ENCODE data around the gene AMN1.

Gene AMN1

GRCh38 chr12:31641509-31642090, 87.2 kb downstream of the AMN1 start:
- FAIRE-seq, result no peak
- DNase-seq (ENCODE audit: extremely low spot score, insufficient read length, low read depth), result no peak

GRCh38 chr12:31634620-31635019, 94.2 kb downstream of the AMN1 start:
- no peak for FAIRE-seq

GRCh38 chr12:31633464-31633863, 95.4 kb downstream of the AMN1 start:
- FAIRE-seq, result no peak
- no peak for DNase-seq (ENCODE audit: extremely low spot score, insufficient read length, low read depth)

More at GRCh38 chr12:31634620-31635019, 94.2 kb downstream of the AMN1 start:
- no peak for DNase-seq (ENCODE audit: extremely low spot score, insufficient read length, low read depth)

GRCh38 chr12:31631809-31632208, 97.0 kb downstream of the AMN1 start:
- FAIRE-seq (no peak), DNase-seq (ENCODE audit: extremely low spot score, insufficient read length, low read depth) (no peak)

- FAIRE-seq (no peak), DNase-seq (ENCODE audit: extremely low spot score, insufficient read length, low read depth) (no peak)
Measured at GRCh38 chr12:31631023-31631724, 97.6 kb downstream of the AMN1 start.

GRCh38 chr12:31629756-31630732, 98.8 kb downstream of the AMN1 start:
- FAIRE-seq (no peak), DNase-seq (ENCODE audit: extremely low spot score, insufficient read length, low read depth) (no peak)

- DNase-seq (ENCODE audit: extremely low spot score, insufficient read length, low read depth), result no peak
- no peak for FAIRE-seq
Measured at GRCh38 chr12:31627456-31628054, 101.3 kb downstream of the AMN1 start.

- FAIRE-seq, result no peak
- no peak for DNase-seq (ENCODE audit: extremely low spot score, insufficient read length, low read depth)
Measured at GRCh38 chr12:31626270-31626995, 102.4 kb downstream of the AMN1 start.

GRCh38 chr12:31622038-31622437, 106.8 kb downstream of the AMN1 start:
- no peak for DNase-seq (ENCODE audit: extremely low spot score, insufficient read length, low read depth)
- FAIRE-seq, result no peak

Data from GM18507 (cell line).